Measurements from ENCODE around the gene MAP1B. TPM values are rescaled to one million over a fixed set of nuclear protein-coding genes. Genes with fewer than 3 reads are reported as not detected.

The MAP1B gene
- total RNA-seq, 4 donors from 2014 or later: 479 to 654 (median 593) TPM

DNA sequence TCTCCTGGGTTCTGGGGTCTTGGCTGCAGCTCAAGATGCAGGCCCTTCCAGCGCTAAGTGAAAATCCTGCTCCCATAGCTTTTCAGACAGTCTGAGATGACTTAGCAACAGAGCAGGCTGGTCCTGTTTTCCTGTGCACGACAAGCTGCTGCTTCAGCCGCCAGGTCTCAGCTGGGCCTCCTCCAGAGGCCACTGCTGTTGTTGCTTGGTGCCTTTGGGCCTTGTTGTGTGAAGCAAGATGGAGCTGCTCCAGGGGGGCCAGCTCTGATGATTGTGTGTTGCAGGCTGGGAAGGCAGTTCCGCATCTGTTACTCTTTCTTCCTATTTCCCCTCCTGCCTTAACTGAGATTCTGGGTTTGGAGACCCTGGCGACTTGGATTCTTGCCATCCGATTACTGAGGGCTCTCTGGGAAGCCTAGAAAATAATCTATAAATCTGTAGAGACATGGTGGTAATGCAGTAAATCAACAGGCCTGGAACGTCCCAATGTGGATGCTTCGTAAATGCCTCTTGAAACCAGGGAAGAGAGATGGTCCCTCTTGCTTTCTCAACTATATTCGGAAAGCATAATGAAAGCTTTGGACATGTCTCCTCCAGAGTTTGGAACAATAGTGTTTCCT, 3.2 kb downstream of the MAP1B start:
- ATAC-seq (ENCODE audit: low FRiP score) (no peak), DNase-seq (ENCODE audit: low spot score) (no peak)
- no peak for TF ChIP-seq CTCF (IDR thresholded peaks at IDR 0.05)

DNA sequence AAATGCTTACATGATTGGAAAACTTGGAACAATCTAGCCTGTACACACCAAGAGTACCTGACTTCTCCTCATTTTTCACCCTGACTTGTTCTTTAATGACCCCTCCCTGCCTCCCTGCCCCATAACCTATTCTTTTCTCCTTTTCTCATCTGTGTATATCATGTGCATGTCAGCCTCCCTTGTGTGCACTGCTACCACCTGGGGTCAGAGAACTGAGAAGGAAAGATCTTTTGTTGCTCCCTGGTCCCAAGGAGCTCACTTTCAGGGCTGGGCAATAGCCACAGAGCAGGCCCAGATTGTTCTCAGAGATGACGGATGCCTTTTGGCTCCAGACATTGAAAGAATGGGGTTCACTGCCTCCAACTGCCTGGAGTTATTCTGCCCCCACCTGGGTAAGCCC, 5.1 kb downstream of the MAP1B start:
- no peak for TF ChIP-seq CTCF (IDR thresholded peaks at IDR 0.05)
- no peak for ATAC-seq (ENCODE audit: low FRiP score)
- no peak for DNase-seq (ENCODE audit: low spot score)

- TF ChIP-seq CTCF (IDR thresholded peaks at IDR 0.05): no peak
- DNase-seq (ENCODE audit: low spot score): no peak
- ATAC-seq (ENCODE audit: low FRiP score): no peak
Observed at GRCh38 chr5:72114629-72115028, 7.4 kb downstream of the MAP1B start.

DNA sequence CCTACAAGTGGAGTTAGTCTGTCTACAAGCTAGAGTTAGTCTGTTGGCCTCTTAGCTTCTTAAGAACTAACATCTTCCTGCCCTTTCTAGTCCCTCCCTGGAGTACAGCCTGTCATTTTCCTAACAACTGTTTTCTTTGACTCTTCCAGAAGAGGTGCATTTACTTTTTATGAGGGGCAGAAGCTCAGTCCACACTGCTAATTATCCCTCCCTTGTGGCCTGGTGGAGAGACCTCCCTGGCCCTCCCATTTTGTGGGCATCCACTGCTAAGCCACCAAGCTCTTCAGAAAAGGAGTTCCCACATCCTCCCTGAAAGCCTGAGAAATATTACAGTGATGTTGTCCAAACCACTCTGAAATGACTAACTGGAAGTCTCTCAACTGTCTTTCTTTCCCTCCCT, 8.0 kb downstream of the MAP1B start:
- ATAC-seq (ENCODE audit: low FRiP score) (no peak), DNase-seq (ENCODE audit: low spot score) (no peak)
- no peak for TF ChIP-seq CTCF (IDR thresholded peaks at IDR 0.05)

DNA sequence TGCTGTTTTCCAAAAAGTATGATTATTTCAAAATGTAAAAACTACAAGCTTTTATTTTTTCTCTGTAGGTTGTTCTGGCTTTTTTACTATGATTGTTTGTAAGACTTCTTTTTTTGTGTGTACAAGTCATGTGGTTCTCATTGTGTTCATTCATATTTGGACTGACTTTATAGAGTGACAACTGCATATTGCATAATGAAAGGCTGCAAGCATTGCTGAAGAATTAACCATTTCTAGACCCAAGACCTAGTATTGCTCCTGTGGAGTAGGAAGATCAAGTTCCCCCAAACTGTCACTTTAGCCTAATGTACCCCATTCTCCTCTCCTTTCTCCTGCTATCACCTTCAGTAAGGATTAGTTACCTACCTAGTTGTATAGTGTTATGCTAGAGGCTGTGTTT, 10.0 kb downstream of the MAP1B start:
- TF ChIP-seq CTCF (IDR thresholded peaks at IDR 0.05): no peak
- DNase-seq (ENCODE audit: low spot score) (no peak), ATAC-seq (ENCODE audit: low FRiP score) (no peak)

- TF ChIP-seq CTCF (IDR thresholded peaks at IDR 0.05): no peak
- no peak for ATAC-seq (ENCODE audit: low FRiP score)
- no peak for DNase-seq (ENCODE audit: low spot score)
Observed at GRCh38 chr5:72121052-72121779, 13.9 kb downstream of the MAP1B start.
